NCI-H146 (cell line): ENCODE results near the gene HRCT1.
A peak's percentile ranks its signal among the peaks of the same experiment; 100 is the strongest.
"Not testable (repeated sequence)": the region's sequence is repeated elsewhere in the genome, so short reads cannot be mapped to it uniquely, and the experiment has no call there.

ENCODE experiments used
- DNase-seq: peaks from one replicate; lab custom pipeline; 2025; lab: John Stamatoyannopoulos, UW

Gene HRCT1

GRCh38 chr9:35905912-35906679, at the start of gene HRCT1:
TSS of gene HRCT1 (plus strand) at chr9:35906202. CDS start at chr9:35906288, 86 bp downstream.
- peak; percentile 19 for DNase-seq

- DNase-seq: no peak
These were observed 49.8 kb upstream of the HRCT1 start for GRCh38 chr9:35856206-35856605.

GRCh38 chr9:35856882-35857281, 49.1 kb upstream of the HRCT1 start:
- DNase-seq: no peak

GRCh38 chr9:35858458-35858857, 47.5 kb upstream of the HRCT1 start:
- DNase-seq: no peak

GRCh38 chr9:35859310-35859989, 46.6 kb upstream of the HRCT1 start:
- DNase-seq: no peak

GRCh38 chr9:35859990-35860339, 46.0 kb upstream of the HRCT1 start:
- no peak for DNase-seq

GRCh38 chr9:35861161-35861897, 44.7 kb upstream of the HRCT1 start:
- no peak for DNase-seq

- no peak for DNase-seq
These were observed 43.7 kb upstream of the HRCT1 start for GRCh38 chr9:35862328-35862727.

GRCh38 chr9:35863583-35863982, 42.4 kb upstream of the HRCT1 start:
- DNase-seq: peak; percentile 21

- no peak for DNase-seq
These were observed 41.2 kb upstream of the HRCT1 start for GRCh38 chr9:35864695-35865255.

- no peak for DNase-seq
These were observed 38.5 kb upstream of the HRCT1 start for GRCh38 chr9:35867538-35867937.

GRCh38 chr9:35868933-35869332, 37.1 kb upstream of the HRCT1 start:
- no peak for DNase-seq

GRCh38 chr9:35869621-35870216, 36.3 kb upstream of the HRCT1 start:
- DNase-seq: no peak

- DNase-seq: no peak
These were observed 35.6 kb upstream of the HRCT1 start, which contains the start of gene OR13J1 for GRCh38 chr9:35870351-35870923. TSS of gene OR13J1 (minus strand) at chr9:35870401. CDS start at chr9:35870401, 0 bp downstream.

GRCh38 chr9:35871545-35871944, 34.5 kb upstream of the HRCT1 start:
- no peak for DNase-seq

GRCh38 chr9:35872505-35872904, 33.5 kb upstream of the HRCT1 start:
- DNase-seq: no peak

GRCh38 chr9:35882263-35882848, 23.6 kb upstream of the HRCT1 start:
- DNase-seq: peak; percentile 80

- no peak for DNase-seq
These were observed 23.0 kb upstream of the HRCT1 start for GRCh38 chr9:35882996-35883395.

- DNase-seq: not testable (repeated sequence)
These were observed 21.1 kb upstream of the HRCT1 start for GRCh38 chr9:35884908-35885307.

- no peak for DNase-seq
These were observed 14.4 kb upstream of the HRCT1 start for GRCh38 chr9:35891646-35892045.

GRCh38 chr9:35892051-35892450, 14.0 kb upstream of the HRCT1 start:
- no peak for DNase-seq
